ENCODE results near the gene MAGI2.

MAGI2 gene

GRCh38 chr7:79453558-79454360 lies at the start of gene MAGI2:
Gene MAGI2, minus strand, starts transcription at chr7:79453667. Its CDS starts 347 bp downstream, at chr7:79453320.
- DNase-seq, result no peak

GRCh38 chr7:79502151-79502550 lies 48.7 kb upstream of the MAGI2 start:
- DNase-seq, result no peak

- DNase-seq, result no peak
Observed at GRCh38 chr7:79500759-79501158, 47.3 kb upstream of the MAGI2 start.

GRCh38 chr7:79497728-79498127 lies 44.3 kb upstream of the MAGI2 start:
- DNase-seq, result no peak

- DNase-seq, result no peak
Observed at GRCh38 chr7:79495544-79496272, 42.2 kb upstream of the MAGI2 start.

GRCh38 chr7:79494046-79494445 lies 40.6 kb upstream of the MAGI2 start:
- no peak for DNase-seq

- no peak for DNase-seq
Observed at GRCh38 chr7:79489371-79489770, 35.9 kb upstream of the MAGI2 start.

GRCh38 chr7:79478386-79478785 lies 24.9 kb upstream of the MAGI2 start:
- DNase-seq, result no peak

- no peak for DNase-seq
Observed at GRCh38 chr7:79475455-79475854, 22.0 kb upstream of the MAGI2 start.

GRCh38 chr7:79471699-79472098 lies 18.2 kb upstream of the MAGI2 start:
- DNase-seq, result no peak

- DNase-seq, result no peak
Observed at GRCh38 chr7:79471283-79471682, 17.8 kb upstream of the MAGI2 start.

GRCh38 chr7:79465551-79465950 lies 12.1 kb upstream of the MAGI2 start:
- DNase-seq, result no peak

GRCh38 chr7:79464051-79464450 lies 10.6 kb upstream of the MAGI2 start:
- DNase-seq, result no peak

GRCh38 chr7:79462390-79462789 lies 8.9 kb upstream of the MAGI2 start:
- no peak for DNase-seq

- no peak for DNase-seq
Observed at GRCh38 chr7:79461660-79462059, 8.2 kb upstream of the MAGI2 start.

- DNase-seq, result no peak
Observed at GRCh38 chr7:79459381-79459780, 5.9 kb upstream of the MAGI2 start.

GRCh38 chr7:79458796-79459195 lies 5.3 kb upstream of the MAGI2 start:
- no peak for DNase-seq

- no peak for DNase-seq
Observed at GRCh38 chr7:79455173-79455790, 1.8 kb upstream of the MAGI2 start.

GRCh38 chr7:79454361-79454960 lies 994 bp upstream of the MAGI2 start:
- no peak for DNase-seq

- DNase-seq, result no peak
Observed at GRCh38 chr7:79453266-79453557, 255 bp downstream of the MAGI2 start.

GRCh38 chr7:79452495-79453265 lies 787 bp downstream of the MAGI2 start:
- DNase-seq, result no peak

- no peak for DNase-seq
Observed at GRCh38 chr7:79452032-79452494, 1.4 kb downstream of the MAGI2 start.

GRCh38 chr7:79451580-79451979 lies 1.9 kb downstream of the MAGI2 start:
- no peak for DNase-seq
